Natural killer cell (primary cell): ENCODE results near the gene TUBGCP6. TPM values are rescaled to one million over a fixed set of nuclear protein-coding genes. Genes with fewer than 3 reads are reported as not detected.

Experiments used
- ATAC-seq, 3 donors: fragments of 150-1000 bp in 2 of 3; fragments of 200-7000 bp in 1 of 3; cut with Tn5 transposase; 1 replicate in 1 of 3; 2 replicates in 2 of 3; pipeline ENCODE4 v1.10.0; 2021; ENCODE audit warnings: mild to moderate bottlenecking in 2 of 3, moderate library complexity in 2 of 3
- DNase-seq, 2 donors: peaks; one replicate each; pipeline versions ENCODE4 v3.0.0 to v3.0.0-alpha.2; 2013 to 2021; ENCODE audit warnings: mixed read lengths in 1 of 2
- H3K27ac ChIP-seq: one replicate; pipeline ENCODE4 v1.5.1; 2013; ENCODE audit warnings: mild to moderate bottlenecking, low read length
- H3K27me3 ChIP-seq: one replicate; pipeline ENCODE4 v1.6.1; 2013; ENCODE audit warnings: low read length; ENCODE audit not compliant: control insufficient read depth, insufficient read depth
- H3K36me3 ChIP-seq: one replicate; pipeline ENCODE4 v1.6.1; 2013; ENCODE audit warnings: low read length; ENCODE audit not compliant: control insufficient read depth, insufficient read depth
- H3K4me1 ChIP-seq: one replicate; pipeline ENCODE4 v1.6.1; 2013; ENCODE audit warnings: low read length; ENCODE audit not compliant: control insufficient read depth, insufficient read depth
- H3K4me3 ChIP-seq: one replicate; pipeline ENCODE4 v1.5.1; 2013; ENCODE audit warnings: low read length
- H3K9me3 ChIP-seq: one replicate; pipeline ENCODE4 v1.6.1; 2013; ENCODE audit warnings: low read length; ENCODE audit not compliant: control insufficient read depth, insufficient read depth
- H3K27ac Mint-ChIP-seq, 2 donors: one replicate each; pipeline ENCODE4 v1.8.0; 2022; ENCODE audit warnings: mild to moderate bottlenecking in 2 of 2, mixed read lengths in 2 of 2, moderate library complexity in 1 of 2
- H3K27me3 Mint-ChIP-seq, 2 donors: one replicate each; pipeline ENCODE4 v1.8.0; 2022; ENCODE audit warnings: low read depth in 2 of 2, mixed read lengths in 2 of 2
- H3K36me3 Mint-ChIP-seq: one replicate; pipeline ENCODE4 v1.8.0; 2022; ENCODE audit warnings: mixed read lengths
- H3K4me1 Mint-ChIP-seq, 2 donors: one replicate each; pipeline ENCODE4 v1.8.0; 2022; ENCODE audit warnings: mixed read lengths in 2 of 2
- H3K4me3 Mint-ChIP-seq: one replicate; pipeline ENCODE4 v1.8.0; 2022; ENCODE audit warnings: mild to moderate bottlenecking, moderate library complexity, mixed read lengths
- H3K9me3 Mint-ChIP-seq, 2 donors: one replicate each; pipeline ENCODE4 v1.8.0; 2022; ENCODE audit warnings: mixed read lengths in 2 of 2
- WGBS: methylation state at CpG from one replicate; pipeline ENCODE4 v1.1.7; 2013; ENCODE audit warnings: missing lambda C conversion rate; ENCODE audit not compliant: insufficient coverage; 5-methylcytosine and 5-hydroxymethylcytosine counted together
- intact Hi-C: fragments of 100-400 bp; cut with micrococcal nuclease; formaldehyde crosslinking; loops from one replicate; pipeline ENCODE4 v1.14.2; 2022
- total RNA-seq, 4 donors: library from RNA; stranded (reverse); fragments of 120-200 nt in 1 of 4; gene quantifications; one replicate each; pipeline versions ENCODE4 v1.2.3 to v1.2.4, GENCODE V29; 2013 to 2022
- TF ChIP-seq, protein P1 (sequence below): fragments of 200-600 bp; IDR thresholded peaks from one replicate; pipeline ENCODE4 v1.8.0; 2022; ENCODE audit warnings: antibody characterized with exemption

TUBGCP6 gene
- total RNA-seq, 3 donors from 2014 or later (not counting 1 experiment from before 2014, with no cell fraction given): 105 to 126 (median 118) TPM

DNA sequence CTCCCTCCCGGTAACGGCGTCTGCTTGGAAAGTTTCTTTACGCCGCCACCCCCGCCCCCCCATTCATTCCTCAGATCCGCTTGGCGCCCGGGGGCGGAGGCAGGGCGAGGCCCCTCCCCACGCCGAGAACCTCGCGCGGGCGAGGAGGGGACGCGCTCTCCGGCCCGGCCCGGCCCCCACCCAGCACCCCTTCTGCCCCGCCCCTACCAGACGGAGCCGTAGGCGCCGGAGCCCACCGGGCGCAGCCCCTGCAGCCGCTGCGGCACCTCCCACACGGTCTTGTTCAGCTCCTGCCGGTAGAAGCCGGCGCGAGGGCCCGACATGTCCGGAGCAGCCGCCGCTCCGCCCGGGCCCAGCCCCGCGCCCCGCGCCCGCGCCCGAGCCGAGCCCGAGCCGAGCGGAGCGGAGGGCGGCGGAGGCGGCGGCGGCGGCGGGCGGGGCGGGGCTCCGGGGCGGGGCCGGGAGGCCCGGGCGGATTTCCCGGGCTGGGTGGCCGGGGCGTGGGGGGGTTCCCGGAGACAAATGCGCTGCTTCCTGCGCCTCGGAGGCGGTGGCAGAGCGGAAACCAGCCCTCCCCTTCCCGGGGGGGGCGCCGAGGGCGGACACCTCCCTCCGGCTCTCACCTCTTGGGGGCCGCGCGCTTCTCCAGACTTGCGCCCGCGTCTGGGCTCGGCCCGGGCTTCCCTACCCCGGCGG is 25.3 kb upstream of the TUBGCP6 start, which contains the start of gene MAPK11:
TSS of gene MAPK11 (minus strand) at position 411 of the 696 bp plus-strand sequence. CDS start at position 323, 88 bp downstream.
- no peak within 1 kb of the TSS for H3K27ac ChIP-seq
- H3K36me3 ChIP-seq: no peaks in the 10 kb centered on the region
- H3K4me1 ChIP-seq: peaks cover 33% of the 10 kb centered on the region
- Mint-ChIP-seq H3K4me3 (peak within 1 kb of the TSS; percentile 77), H3K36me3 (no peaks in the 10 kb centered on the region), H3K9me3 (no peaks in the 10 kb centered on the region), H3K27me3 (peaks cover 6 to 9% of the 10 kb centered on the region in 2 donors), H3K27ac (no peak within 1 kb of the TSS), H3K4me1 (peaks cover 4 to 16% of the 10 kb centered on the region in 2 donors)
- TF ChIP-seq, protein P1, sequence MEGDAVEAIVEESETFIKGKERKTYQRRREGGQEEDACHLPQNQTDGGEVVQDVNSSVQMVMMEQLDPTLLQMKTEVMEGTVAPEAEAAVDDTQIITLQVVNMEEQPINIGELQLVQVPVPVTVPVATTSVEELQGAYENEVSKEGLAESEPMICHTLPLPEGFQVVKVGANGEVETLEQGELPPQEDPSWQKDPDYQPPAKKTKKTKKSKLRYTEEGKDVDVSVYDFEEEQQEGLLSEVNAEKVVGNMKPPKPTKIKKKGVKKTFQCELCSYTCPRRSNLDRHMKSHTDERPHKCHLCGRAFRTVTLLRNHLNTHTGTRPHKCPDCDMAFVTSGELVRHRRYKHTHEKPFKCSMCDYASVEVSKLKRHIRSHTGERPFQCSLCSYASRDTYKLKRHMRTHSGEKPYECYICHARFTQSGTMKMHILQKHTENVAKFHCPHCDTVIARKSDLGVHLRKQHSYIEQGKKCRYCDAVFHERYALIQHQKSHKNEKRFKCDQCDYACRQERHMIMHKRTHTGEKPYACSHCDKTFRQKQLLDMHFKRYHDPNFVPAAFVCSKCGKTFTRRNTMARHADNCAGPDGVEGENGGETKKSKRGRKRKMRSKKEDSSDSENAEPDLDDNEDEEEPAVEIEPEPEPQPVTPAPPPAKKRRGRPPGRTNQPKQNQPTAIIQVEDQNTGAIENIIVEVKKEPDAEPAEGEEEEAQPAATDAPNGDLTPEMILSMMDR: no peak
- intact Hi-C loops: loop anchor here (5.0 to 10.0 kb wide), 2 partner anchors 72 to 225 kb away; partner anchors contain the start of gene PPP6R2
- DNase-seq: peak; percentile 34 to 87
- WGBS: under 1% methylated on average over 92 of the region's 92 CpGs
- H3K9me3 ChIP-seq: no peaks in the 10 kb centered on the region
- ATAC-seq: peak; percentile 50 to 71 (median 58)
- H3K27me3 ChIP-seq: peaks cover 6% of the 10 kb centered on the region
- H3K4me3 ChIP-seq: peak within 1 kb of the TSS; percentile 46

DNA sequence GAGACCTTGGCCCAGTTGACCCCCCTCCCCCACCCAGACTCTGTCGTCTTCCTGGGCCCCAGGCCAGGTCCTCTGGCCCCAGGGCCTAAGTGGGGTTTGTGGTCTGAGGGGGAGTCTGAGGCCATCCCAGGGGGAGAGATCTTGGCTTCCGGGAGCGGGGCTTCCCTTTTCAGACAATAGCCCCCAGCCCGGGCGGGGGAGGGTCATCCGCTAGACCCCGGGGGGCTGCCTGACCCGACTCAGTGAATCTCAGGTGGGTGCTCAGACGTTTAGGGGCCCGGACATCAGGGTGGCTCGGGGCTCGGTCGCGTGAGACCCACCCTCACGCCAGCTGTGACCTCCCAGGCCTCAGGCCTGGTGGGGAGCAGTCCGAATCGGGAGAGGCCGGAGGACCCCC is 24.7 kb upstream of the TUBGCP6 start:
- TF ChIP-seq, protein P1: no peak
- H3K27me3 Mint-ChIP-seq: peaks cover 6 to 10% of the 10 kb centered on the region in 2 donors
- H3K36me3 Mint-ChIP-seq: no peaks in the 10 kb centered on the region
- intact Hi-C loops: no loop called here
- H3K4me1 ChIP-seq: peaks cover 33% of the 10 kb centered on the region
- H3K36me3 ChIP-seq: no peaks in the 10 kb centered on the region
- H3K4me3 ChIP-seq: peak overlapping the region; percentile 20
- no peaks in the 10 kb centered on the region for H3K9me3 Mint-ChIP-seq
- DNase-seq: no peak
- H3K27me3 ChIP-seq: peaks cover 6% of the 10 kb centered on the region
- H3K27ac ChIP-seq: no peak overlapping the region
- no peak for ATAC-seq
- peaks cover 4 to 16% of the 10 kb centered on the region in 2 donors for H3K4me1 Mint-ChIP-seq
- no peak overlapping the region for H3K27ac Mint-ChIP-seq
- peak overlapping the region; percentile 67 for H3K4me3 Mint-ChIP-seq
- WGBS: 5% methylated on average over 18 of the region's 18 CpGs
- no peaks in the 10 kb centered on the region for H3K9me3 ChIP-seq

DNA sequence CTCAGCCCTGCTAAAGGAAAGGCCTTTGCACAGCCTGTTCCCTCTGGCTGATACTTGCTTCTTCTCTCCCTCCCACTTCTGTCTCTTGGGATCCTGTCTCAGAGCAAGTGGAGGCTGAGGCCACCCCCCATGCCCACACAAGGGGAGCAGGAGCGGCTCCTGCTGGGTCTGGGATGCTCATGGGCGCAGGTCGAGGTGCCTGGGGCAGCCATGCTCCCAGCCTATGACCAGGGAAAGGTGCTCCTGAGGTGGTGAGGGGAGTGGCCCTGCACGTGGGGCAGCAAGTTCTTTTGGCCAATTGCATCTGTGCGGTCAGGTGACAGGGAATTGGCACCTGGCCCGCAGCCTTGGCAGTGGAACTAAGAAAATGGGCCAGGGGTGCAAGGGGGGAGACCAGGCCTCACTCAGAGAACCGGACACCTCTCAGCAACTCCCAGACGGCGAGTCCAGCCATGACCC is 23.9 kb upstream of the TUBGCP6 start:
- Mint-ChIP-seq H3K27ac (no peak overlapping the region), H3K4me1 (peaks cover 0 to 10% of the 10 kb centered on the region in 2 donors), H3K9me3 (no peaks in the 10 kb centered on the region), H3K36me3 (no peaks in the 10 kb centered on the region), H3K4me3 (no peak overlapping the region), H3K27me3 (peaks cover 0 to 7% of the 10 kb centered on the region in 2 donors)
- intact Hi-C loops: no loop called here
- ATAC-seq (no peak), DNase-seq (no peak)
- Histone ChIP-seq H3K27me3 (peaks cover 6% of the 10 kb centered on the region), H3K9me3 (no peaks in the 10 kb centered on the region), H3K4me3 (no peak overlapping the region), H3K36me3 (no peaks in the 10 kb centered on the region), H3K27ac (no peak overlapping the region), H3K4me1 (peaks cover 33% of the 10 kb centered on the region)
- 82% methylated on average over 9 of the region's 9 CpGs for WGBS
- TF ChIP-seq, protein P1: no peak
